ENCODE data around the gene PDHA1. TPM values are rescaled to one million over a fixed set of nuclear protein-coding genes. Genes with fewer than 3 reads are reported as not detected.

The PDHA1 gene
- total and polyA plus RNA-seq, 7 donors, result 374 to 866 (median 676) TPM

DNA sequence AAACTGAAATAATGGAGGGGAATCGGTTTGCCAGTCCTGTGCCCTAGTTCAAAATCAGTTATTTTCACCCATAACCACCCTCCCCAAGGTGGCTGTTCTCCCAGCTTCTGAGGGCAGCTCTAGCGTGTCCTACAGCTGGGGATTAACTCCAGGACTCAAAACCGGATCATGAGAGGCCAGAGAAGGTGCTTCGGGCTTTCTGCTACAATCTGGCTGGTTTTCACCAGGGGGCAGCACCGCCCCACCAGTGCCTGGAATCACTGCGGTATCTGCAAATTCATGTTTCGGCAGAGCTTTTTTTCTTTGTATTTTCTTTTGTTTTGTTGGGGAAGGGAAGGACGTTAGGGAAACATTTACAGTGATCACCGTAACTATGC, 28.4 kb downstream of the PDHA1 start:
- peak; percentile 52 to 70 for DNase-seq
- peaks cover 0 to 9% (median 0%) of the 10 kb centered on the region in 3 donors for H3K27me3 ChIP-seq (ENCODE audit: insufficient read depth in 3 of 3, low read length in 2 of 3)
- 1 to 11% (median 2%) methylated on average over 7 to 9 of the region's 9 CpGs for WGBS, 3 donors
- H3K4me1 ChIP-seq, result no peaks in the 10 kb centered on the region
- no peaks in the 10 kb centered on the region for H3K9me3 ChIP-seq
- peak overlapping the region; percentile 54 for H3K4me3 ChIP-seq
- H3K27ac ChIP-seq, result no peak overlapping the region
- intact Hi-C loops (cut with DNase I), result loop anchor here in 1 of 2 donors (10.0 kb wide), 2 partner anchors 163 to 523 kb away; no protein-coding TSS in a partner anchor
- TF ChIP-seq, protein P1, sequence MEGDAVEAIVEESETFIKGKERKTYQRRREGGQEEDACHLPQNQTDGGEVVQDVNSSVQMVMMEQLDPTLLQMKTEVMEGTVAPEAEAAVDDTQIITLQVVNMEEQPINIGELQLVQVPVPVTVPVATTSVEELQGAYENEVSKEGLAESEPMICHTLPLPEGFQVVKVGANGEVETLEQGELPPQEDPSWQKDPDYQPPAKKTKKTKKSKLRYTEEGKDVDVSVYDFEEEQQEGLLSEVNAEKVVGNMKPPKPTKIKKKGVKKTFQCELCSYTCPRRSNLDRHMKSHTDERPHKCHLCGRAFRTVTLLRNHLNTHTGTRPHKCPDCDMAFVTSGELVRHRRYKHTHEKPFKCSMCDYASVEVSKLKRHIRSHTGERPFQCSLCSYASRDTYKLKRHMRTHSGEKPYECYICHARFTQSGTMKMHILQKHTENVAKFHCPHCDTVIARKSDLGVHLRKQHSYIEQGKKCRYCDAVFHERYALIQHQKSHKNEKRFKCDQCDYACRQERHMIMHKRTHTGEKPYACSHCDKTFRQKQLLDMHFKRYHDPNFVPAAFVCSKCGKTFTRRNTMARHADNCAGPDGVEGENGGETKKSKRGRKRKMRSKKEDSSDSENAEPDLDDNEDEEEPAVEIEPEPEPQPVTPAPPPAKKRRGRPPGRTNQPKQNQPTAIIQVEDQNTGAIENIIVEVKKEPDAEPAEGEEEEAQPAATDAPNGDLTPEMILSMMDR (IDR thresholded peaks at IDR 0.05), result peak; percentile 56
- no peaks in the 10 kb centered on the region for H3K36me3 ChIP-seq (ENCODE audit: insufficient read depth in 1 of 2, low read depth in 1 of 2)
- peak; percentile 56 to 81 (median 69) for ATAC-seq

DNA sequence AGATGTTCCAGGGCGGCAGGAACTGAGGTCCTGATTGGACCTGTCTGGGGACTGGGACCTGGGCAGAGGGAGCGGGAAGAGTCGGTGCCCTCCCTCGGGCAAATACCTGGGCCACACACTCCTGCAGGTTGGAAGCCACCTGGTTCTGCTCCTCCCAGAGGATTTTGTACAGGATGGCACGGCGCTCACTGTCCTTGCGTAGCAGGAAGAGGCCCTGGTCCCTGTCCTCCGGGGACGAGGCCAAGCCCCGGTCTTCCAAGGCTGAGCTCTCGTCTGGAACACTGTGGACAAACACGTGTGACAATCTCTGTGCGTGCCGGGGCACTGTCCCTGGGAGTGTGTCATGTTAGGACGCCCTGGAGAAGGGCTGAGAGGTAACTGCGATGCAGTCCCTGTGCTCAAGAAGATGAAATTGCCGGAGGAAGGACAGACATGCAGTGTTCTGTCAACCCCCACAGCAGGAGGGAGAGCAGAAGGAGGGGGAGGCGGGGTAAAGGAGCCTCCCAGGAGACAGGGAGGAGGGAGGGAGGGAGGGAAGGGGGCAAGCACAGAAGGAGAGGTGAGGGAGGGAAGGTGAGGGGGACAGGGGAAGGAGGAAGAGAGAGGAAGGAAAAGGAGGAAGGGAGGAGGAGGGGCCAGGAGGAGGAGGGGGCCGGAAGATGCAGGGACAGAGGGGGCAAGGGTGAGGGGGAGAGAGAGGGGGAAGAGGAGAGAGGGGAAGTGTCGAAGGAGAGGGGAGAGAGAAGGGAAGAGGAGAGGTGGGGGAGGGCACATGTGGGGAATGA, 29.0 kb downstream of the PDHA1 start:
- Histone ChIP-seq H3K9me3 (no peaks in the 10 kb centered on the region), H3K27me3 (ENCODE audit: insufficient read depth in 3 of 3, low read length in 2 of 3) (peaks cover 0 to 13% (median 0%) of the 10 kb centered on the region in 3 donors), H3K4me1 (no peaks in the 10 kb centered on the region), H3K27ac (no peak overlapping the region), H3K4me3 (peak overlapping the region; percentile 54), H3K36me3 (ENCODE audit: insufficient read depth in 1 of 2, low read depth in 1 of 2) (no peaks in the 10 kb centered on the region)
- intact Hi-C loops (cut with DNase I), result loop anchor here in 1 of 2 donors (10.0 kb wide), 2 partner anchors 162 to 522 kb away; no protein-coding TSS in a partner anchor
- 0 to 23% (median 1%) methylated on average over 12 to 20 of the region's 20 CpGs for WGBS, 3 donors
- ATAC-seq (peak; percentile 23 to 70 (median 52)), DNase-seq (peak in 1 of 2 donors; percentile 21)
- TF ChIP-seq, protein P1 (IDR thresholded peaks at IDR 0.05), result no peak

DNA sequence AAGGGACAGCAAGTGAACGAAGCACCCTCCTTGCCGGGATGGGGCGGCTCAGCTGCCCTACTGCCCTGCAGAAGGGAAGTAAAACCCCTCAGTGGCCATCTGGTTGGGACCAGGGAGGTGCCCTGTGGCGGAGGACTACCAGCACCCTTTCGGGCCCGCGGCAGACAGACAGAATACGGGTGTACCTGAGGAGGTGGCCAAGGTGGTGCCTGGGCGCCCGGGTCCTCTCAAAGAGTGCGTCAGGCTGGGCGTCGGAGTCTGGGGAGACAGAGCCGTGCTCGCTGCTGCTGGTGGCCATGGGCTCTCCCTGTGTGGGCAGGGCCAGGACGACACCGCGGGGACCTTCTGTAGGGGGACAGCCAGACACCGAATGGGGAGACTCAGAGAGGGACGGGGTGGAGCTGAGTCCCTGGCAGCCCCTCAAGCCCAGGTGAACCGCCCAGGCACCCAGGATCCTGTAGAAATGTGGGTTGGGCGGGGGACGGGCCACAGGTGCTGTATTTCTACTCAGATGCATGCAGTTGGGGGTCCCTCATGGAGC, 29.7 kb downstream of the PDHA1 start:
- no peaks in the 10 kb centered on the region for H3K9me3 ChIP-seq
- peaks cover 0 to 14% (median 0%) of the 10 kb centered on the region in 3 donors for H3K27me3 ChIP-seq (ENCODE audit: insufficient read depth in 3 of 3, low read length in 2 of 3)
- H3K4me1 ChIP-seq, result no peaks in the 10 kb centered on the region
- ATAC-seq (peak in 2 of 4 donors; percentile 10 to 16), DNase-seq (no peak)
- H3K4me3 ChIP-seq, result no peak overlapping the region
- intact Hi-C loops (cut with DNase I), result loop anchor here in 1 of 2 donors (10.0 kb wide), 2 partner anchors 161 to 521 kb away; no protein-coding TSS in a partner anchor
- TF ChIP-seq, protein P1 (IDR thresholded peaks at IDR 0.05), result no peak
- H3K27ac ChIP-seq, result no peak overlapping the region
- WGBS, 3 donors, result 22 to 41% (median 29%) methylated on average over 10 to 23 of the region's 23 CpGs
- H3K36me3 ChIP-seq (ENCODE audit: insufficient read depth in 1 of 2, low read depth in 1 of 2), result no peaks in the 10 kb centered on the region

DNA sequence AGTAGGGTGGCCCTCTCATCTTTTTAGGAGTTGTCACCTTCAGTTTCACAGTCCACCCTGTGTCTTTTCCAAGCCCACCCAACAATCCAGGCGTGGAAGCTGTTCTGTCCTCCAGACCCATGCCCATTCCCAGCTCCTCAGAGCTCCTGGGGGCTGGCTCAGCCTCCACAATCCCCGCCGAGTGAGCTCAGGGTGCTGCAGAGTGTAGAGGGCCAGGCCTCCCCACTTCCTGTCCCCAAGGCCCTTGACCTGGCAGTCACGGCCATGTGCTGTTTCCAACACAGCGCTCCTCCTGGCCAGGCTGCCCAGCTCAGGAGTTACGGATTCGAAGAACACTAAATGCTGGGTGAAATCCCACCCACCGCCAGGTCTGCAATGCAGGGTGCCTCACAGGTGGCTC, 31.8 kb downstream of the PDHA1 start:
- Histone ChIP-seq H3K27ac (no peak overlapping the region), H3K4me3 (no peak overlapping the region), H3K4me1 (no peaks in the 10 kb centered on the region), H3K9me3 (no peaks in the 10 kb centered on the region), H3K36me3 (ENCODE audit: insufficient read depth in 1 of 2, low read depth in 1 of 2) (no peaks in the 10 kb centered on the region), H3K27me3 (ENCODE audit: insufficient read depth in 3 of 3, low read length in 2 of 3) (peaks cover 0 to 16% (median 0%) of the 10 kb centered on the region in 3 donors)
- 78 to 81% (median 79%) methylated on average over 8 of the region's 8 CpGs for WGBS, 3 donors
- TF ChIP-seq, protein P1 (IDR thresholded peaks at IDR 0.05), result no peak
- DNase-seq (no peak), ATAC-seq (no peak)
- intact Hi-C loops (cut with DNase I), result loop anchor here in 1 of 2 donors (10.0 kb wide), 2 partner anchors 159 to 519 kb away; no protein-coding TSS in a partner anchor

Measured in psoas muscle (tissue), 8 donors.